Activated CD4-positive, alpha-beta T cell treated with anti-CD3 and anti-CD28 coated beads, Interleukin-2, amount 50 U/mL, for 24 hours (primary cell): Measurements from ENCODE around the gene ANP32E.
"Not testable (repeated sequence)": the region's sequence is repeated elsewhere in the genome, so short reads cannot be mapped to it uniquely, and the experiment has no call there.

Experiments
- DNase-seq, 2 donors: peaks; one replicate each; pipeline ENCODE4 v3.0.0-alpha.2; 2020; ENCODE audit warnings: low read depth in 1 of 2, low spot score in 1 of 2

Gene ANP32E

DNA sequence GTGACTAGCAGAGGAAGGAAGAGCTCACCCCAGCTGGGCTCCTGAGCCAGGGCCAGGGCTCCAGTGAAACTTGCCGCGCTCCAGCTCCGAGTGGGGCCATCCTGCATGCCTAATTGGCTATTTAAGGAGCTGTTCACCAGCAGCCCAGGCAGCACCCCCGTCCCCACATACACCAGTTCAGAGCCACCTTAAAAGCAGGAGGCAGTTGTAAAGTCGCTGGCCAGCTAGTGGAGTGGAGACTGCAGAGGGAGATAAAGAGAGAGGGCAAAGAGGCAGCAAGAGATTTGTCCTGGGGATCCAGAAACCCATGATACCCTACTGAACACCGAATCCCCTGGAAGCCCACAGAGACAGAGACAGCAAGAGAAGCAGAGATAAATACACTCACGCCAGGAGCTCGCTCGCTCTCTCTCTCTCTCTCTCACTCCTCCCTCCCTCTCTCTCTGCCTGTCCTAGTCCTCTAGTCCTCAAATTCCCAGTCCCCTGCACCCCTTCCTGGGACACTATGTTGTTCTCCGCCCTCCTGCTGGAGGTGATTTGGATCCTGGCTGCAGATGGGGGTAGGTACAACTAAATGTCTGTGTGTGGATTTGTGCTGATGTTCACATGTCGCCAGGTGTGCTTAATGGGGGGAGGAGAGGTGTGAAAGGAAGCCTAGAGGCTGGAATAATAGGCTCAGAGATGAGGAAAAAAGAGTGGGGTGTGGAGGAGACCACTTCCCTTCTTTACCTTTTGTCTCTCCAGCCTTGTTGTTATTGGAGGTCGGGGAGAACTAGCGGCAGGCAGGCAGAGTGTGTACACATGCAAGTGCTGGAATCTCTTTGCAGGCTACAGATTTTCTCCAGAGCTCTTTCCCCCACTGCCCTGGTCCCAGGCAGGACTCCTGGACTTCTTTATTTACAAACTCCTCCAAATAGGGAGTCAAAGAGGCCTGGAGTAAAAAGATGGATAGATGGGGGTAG lies 22.0 kb upstream of the ANP32E start, which contains the start of gene CA14:
CA14 (plus strand) TSS at position 151 of the 962 bp plus-strand sequence; CDS start at position 506, 355 bp downstream.
- DNase-seq, result no peak

DNA sequence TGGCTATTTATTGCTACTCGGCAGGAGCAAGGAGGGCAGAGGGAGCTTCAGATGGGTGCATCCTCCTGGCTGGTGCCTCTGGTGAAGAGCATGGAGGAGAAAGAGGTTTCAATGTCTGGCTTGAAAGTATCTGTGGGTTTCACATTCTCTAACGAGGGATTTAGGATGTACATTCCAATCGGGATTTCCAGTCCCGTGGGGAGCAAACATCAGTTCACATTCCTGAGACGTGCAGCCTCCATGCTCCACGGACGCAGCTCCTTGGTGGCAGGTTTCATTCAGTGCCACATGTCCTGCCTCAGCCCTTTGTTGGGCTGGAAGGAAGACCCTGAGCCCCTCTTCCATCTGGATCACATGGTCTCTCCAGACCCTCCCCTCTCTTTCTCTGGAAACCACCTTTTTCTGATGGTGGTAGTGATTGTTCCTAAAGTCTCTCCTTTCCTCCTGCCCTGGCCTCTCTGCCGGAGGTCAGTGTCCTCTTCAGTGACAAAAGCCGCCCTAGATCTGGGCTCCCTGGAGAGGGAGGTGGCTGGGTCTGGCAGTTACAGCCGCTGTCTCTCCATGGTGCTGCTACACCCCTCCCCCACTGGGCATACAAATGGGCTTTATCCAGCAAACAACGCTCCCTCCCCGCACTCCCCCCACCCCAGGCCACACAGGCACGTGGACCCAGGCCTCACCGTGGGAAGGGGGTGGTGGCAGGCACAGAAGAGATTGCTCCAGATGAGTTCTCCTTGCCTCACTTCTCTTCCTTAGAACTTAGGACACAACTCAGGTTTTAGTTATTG lies 20.8 kb upstream of the ANP32E start:
- no peak for DNase-seq

DNA sequence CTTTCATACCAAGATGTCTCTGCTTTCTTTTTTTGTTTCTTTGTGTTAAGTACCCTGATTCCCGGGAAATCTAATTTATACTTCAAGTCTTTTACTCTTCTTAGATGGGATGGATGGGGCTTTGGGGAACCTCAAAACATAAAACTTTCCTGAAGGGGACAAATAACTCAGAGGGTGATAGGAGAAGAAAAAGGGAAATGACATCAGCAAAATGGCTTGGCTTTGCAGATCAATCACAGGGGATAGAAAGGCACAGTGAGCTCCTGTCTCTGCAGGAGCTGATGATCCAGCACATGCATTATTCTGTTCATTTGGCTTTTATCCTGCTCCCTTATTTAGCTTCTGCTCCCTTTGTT lies 20.3 kb upstream of the ANP32E start:
- no peak for DNase-seq

DNA sequence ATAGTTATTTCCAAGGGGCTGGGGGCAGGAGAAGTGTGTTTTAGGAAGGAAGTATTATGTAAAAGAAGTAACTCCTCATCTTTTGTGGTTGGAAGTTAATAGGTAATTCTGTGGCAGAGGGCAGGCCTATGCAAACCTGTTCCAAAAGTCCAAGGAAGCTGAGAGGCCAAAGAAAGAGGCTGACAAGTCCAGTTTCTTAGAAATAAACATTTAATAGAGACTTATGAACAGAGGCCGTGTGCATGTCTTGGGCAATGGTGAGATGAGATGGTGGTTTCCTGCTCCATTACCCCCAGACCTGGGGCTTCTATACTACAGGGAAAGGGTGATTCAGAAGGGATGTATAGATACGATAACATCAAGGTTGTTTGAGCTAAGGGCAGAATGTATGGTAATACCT lies 14.0 kb upstream of the ANP32E start:
- DNase-seq, result no peak

DNA sequence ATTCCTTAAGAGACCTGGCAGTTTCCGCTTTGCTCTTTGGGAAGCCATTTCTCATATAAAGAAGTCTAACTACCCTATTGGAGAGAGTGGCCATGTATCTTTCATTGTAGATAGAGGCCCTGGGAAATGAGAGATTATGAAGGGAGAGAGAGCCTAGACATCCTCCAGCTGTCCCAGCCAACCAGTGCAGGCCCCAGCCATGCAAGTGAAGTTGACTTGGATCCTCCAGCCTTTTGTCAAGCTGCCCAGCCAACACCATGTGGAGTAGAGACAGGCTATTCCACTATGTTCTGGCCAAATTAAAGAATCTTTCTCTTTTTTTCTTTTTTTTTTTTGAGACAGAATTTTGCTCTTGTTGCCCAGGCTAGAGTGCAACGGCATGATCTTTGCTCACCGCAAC lies 7.1 kb upstream of the ANP32E start:
- DNase-seq, result no peak

DNA sequence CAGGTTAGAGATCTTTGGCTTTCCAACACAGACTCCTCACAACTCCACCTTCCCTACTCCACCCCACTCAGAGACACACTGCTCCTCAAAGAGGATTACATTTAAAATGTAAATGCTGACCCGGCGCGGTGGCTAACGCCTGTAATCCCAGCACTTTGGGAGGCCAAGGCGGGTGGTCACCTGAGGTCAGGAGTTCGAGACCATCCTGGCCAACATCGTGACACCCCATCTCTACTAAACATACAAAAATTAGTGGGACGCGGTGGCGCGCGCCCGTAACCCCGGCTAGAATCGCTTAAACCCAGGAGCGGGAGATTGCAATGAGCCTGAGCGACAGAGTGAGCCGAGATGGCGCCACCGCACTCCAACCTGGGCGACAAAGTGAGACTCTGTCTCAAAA lies 1.8 kb upstream of the ANP32E start:
- DNase-seq, result no peak

DNA sequence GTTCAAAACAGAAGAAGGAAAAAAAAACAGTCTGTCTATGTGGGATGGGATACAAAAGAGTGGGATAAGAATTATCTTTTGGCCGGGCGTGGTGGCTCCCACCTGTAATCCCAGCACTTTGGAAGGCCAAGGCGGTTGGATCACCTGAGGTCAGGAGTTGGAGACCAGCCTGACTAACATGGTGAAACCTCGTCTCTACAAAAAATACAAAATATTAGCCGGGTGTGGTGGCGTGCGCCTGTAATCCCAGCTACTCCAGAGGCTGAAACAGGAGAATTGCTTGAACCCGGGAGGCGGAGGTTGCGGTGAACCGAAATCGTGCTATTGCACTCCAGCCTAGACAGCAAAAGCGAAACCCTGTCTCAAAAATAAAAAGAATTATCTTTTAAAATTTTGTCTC lies 1.3 kb upstream of the ANP32E start:
- DNase-seq, result not testable (repeated sequence)

DNA sequence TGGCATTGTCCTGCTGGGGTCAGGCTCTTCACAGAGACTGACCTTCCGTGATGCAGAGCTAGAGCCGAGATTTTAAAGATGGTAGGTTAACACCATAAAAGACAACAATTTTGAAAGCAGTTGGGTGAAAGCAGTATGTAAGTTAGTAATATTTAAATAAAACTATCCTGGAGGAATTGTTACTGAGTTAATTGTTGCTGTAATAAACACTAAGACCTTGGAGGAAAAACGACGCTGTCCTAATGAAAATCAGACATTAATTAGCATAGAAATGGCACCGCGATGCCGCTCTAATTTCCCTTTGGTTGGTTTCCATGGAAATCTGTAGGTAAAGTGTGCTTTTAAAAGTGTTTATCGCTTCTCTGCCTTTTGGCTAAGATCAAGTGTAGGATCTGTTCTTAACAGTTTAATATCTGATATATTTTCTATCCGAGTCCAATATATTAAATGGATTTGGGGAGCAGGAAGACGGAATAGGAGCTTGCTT lies 745 bp upstream of the ANP32E start:
- DNase-seq, result no peak

DNA sequence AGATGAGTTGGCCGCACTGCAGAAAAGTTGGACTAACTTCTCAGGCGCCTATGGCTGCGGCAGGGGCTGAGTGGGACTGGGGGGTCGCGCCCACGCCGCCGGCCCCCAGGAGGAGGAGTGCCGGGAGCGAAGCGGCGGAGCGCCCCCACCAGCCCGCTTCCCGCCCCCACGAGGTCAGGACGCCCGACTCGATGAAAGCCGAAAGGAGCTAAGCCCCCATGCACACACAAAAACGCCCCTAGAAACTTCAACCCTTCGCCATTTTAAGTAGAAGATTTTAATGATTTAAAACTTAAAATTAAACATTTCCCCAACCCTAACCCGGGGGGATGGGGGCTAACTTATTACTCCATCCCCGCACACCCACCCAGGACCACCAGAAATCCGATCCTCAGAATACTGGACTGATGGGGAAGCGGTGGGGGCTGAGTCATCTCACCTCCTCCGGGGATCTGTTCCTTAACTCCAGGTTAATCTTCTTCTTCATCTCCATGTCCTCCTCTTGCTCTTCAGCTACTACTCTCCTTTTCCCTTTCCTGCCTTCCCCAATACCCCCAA lies 539 bp downstream of the ANP32E start:
- DNase-seq, result peak; percentile 9 to 21

DNA sequence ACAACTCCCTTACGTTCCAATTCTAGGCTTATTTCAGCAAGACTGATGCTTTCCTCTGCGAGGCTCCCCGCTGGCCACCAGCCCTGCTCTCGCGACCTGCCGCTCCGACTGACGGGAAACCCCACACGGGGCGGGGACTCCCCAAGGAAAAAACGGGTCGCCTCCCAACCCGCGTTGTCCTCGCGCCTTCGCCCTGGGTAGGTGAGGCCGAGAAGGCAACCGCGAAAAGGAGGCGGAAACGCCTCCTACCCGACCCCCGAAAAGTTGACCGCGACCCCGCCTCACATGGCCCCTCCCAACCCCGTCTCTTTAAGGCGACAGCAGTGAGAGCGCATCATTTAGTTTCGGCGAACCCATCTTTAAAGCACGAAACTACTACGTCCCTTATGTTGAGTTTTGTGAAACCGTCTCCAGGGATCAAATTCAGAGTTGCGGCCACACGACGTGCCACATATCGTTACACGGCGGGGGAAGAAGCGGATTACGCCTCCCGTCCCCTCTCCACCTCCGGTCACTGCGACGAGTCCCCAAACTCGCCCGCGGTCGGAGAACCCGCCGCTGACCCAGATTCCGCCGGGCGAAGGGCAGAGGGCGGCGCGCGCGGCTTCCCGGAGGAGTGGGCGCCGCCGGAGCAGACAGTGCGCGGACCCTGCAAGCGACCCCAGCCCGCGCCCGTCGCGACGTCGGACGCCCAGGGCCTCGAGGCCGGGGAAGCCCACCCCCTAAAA lies 1.2 kb downstream of the ANP32E start:
- peak; percentile 73 to 82 for DNase-seq

DNA sequence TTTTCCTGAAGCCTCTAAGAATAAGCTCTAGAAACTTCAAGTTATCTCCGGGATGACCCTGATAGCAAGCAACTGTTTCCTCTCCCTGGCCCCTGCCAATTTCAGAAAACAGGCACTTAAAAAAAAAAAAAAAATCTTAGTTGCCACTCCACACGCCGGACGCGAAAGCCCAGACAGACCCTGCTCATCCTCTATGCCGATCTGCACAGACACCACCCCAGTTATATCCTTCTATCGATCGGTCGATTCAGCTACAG lies 1.7 kb downstream of the ANP32E start:
- no peak for DNase-seq

DNA sequence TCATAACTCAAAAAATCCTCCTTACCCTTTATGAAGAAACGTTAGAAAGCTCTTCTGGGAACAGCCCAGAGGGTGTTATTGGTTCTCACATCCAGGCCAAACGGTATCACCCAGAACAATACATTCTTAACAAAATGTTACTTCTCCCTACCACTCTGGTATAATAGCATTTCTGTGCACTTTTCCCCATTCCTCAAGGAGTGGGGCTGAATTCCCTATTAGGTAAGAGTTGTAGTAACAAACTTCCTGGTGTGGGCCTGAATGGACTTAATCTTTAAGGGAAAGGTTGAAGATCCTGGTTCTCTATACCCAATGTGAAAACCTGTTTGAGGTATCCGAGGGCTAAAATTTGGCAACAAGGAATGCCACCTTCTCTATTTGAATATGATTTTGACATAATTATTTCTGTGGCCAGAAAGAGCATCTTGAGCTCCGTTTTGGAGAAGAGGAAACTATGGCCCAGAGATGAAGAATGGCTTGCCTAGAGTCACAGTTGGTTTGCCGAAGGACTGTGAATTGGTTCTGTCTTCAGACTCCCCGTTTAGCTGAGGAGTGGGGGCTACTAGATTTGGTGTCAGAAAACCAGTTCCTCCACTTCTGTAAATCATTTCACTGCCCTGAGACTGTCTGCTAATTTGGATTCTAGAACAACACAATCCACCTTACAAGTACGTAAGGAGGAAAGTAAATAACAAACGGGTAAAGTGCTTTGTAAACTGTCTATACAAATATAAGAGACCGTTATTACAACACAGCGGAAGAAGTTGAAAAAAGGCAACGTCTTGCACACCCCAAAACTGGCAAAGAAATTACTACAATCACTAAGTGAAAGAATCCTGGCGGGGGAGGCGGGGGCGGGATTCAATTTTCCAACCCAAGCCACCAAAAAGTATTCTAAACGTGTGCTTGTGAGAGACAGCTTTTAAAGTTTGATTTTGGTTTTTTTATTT lies 2.3 kb downstream of the ANP32E start:
- peak; percentile 21 to 23 for DNase-seq

DNA sequence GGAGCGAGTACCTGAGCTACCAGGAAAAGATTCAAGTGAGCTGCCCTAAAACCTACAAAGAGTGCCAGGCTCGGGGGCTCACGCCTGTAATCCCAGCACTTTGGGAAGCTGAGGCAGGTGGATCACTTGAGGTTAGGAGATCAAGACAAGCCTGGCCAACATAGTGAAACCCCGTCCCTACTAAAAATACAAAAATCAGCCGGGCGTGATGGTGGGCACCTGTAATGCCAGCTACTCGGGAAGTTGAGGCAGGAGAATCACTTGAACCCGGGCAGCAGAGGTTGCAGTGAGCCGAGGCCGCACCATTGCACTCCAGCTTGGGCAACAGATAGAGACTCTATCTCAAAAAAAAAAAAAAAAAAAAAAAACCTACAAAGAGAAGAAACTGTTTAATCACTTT lies 3.0 kb downstream of the ANP32E start:
- not testable (repeated sequence) for DNase-seq

DNA sequence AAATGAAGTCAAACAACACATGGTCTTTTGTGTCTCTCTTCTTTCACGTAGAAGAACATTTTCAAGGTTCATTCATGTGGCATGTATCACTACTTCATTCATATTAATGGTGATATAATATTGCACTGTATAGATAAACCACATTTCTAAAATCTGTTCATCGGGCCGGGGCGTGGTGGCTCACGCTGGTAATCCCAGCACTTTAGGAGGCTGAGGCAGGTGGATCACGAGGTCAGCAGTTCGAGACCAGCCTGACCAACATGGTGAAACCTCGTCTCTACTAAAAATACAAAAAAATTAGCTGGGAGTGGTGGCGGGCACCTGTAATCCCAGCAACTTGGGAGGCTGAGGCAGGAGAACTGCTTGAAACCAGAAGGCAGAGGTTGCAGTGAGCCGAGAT lies 7.7 kb downstream of the ANP32E start:
- not testable (repeated sequence) for DNase-seq

DNA sequence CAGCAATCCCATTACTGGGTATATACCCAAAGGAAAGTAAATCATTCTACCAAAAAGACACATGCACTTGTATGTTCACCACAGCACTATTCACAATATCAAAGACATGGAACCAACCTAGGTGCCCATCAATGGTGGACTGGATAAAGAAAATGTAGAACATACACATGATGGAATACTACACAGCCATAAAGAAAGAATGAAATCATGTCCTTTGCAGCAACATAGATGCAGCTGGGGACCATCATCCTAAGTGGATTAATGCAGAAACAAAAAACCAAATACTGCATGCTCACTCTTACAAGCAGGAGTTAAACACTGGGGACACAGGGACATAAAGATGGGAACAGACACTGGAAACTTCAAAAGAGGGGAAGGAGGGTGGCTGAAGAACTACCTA lies 8.7 kb downstream of the ANP32E start:
- no peak for DNase-seq

DNA sequence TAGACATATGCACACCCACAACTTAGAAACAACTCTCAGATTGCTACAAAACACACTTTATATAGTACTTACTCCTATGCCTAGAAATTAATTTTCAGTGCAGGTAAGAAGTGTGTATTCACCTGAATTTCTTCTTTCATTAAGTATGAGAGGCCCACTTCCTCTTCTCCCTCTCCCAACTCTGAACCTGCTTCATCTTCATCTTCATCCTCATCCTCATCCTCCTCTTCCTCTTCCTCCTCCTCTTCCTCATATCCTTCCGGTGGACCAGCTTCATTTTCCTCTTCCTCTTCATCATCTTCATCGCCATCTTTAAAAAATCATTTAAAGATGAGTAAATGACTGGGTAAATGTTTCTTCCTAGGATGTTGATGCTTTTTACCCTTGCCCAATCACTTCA lies 9.4 kb downstream of the ANP32E start:
- no peak for DNase-seq

DNA sequence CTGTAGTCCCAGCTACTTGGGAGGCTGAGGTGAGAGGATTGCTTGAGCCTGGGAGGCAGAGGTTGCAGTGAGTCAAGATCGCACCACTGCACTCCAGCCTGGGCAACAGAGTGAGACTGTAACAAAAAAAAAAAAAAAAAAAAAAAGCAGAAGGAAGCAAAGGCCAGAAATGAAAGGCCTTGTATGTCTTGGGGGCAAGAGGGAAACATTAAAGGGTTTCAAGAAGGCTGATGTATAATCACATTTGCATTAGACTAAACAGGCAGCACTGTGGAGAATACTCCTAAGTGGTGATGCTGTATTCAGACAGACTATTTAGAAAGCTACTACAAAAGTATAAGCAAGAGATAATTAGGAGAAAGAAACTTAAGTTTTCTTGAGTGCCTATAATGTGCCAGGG lies 10.4 kb downstream of the ANP32E start:
- DNase-seq, result no peak

DNA sequence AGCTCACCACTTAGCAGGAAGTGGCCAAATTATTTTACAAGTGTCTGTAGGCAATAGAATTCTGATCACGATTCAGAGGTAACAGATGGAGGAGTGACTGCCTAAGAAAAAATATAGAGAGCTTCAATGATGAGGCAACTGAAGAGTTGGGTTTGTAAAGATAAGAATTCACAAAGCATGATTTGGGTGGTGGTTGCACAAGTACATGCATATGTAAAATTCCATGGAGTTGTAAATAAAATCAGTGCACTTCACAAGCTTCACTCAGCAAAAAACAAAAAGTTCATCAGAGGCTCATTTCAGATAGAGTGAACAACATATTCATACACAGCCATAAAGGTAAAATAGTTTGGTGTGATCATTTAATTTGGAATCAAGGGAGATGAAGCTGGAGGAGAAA lies 10.9 kb downstream of the ANP32E start:
- no peak for DNase-seq

DNA sequence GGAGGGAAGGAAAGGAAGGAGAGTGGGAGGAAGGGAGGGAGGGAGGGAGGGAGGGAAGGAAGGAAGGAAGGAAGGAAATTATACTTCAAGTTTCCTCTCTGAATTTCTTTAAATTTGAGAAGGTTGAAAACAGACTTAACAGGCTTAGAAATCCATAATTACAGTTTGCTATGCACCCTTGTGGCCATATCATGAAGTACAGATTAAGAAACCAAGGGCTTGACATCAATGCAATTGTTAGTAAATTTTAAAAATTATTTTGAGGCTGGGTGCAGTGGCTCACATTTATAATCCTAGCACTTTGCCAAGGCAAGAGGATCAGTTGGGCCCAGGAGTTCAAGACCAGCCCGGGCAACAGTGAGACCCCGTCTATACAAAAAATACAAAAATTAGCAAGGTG lies 14.4 kb downstream of the ANP32E start:
- DNase-seq, result no peak

DNA sequence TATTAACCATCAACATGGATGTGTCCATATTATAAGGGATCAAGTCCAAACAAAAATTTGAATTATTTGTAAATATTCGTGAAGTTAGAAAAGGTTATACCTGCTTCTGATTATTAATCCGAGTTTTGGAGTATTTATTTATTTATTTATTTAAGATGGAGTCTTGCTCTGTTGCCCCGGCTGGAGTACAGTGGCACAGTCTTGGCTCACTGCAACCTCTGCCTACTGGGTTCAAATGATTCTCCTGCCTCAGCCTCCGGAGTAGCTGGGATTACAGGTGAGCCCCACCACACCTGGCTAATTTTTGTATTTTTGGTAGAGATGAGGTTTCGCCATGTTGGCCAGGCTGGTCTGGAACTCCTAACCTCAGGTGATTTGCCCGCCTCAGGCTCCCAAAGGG lies 20.1 kb downstream of the ANP32E start:
- DNase-seq, result not testable (repeated sequence)
